T-cell (primary cell): ENCODE data around the gene FOS. TPM values are rescaled to one million over a fixed set of nuclear protein-coding genes. Genes with fewer than 3 reads are reported as not detected.

Experiments
- ATAC-seq, 4 experiments: fragments of 200-7000 bp in 3 of 4; fragments of 150-1000 bp in 1 of 4; cut with Tn5 transposase; replicated peaks in 1 of 4; 1 replicate in 3 of 4; 2 replicates in 1 of 4; pipeline ENCODE4 v1.10.0; 2021; ENCODE audit warnings: moderate library complexity in 3 of 4, mild to moderate bottlenecking in 2 of 4, moderate number of reproducible peaks in 1 of 4
- CTCF ChIA-PET, 2 donors: fragments of 300-600 bp; sonication (Branson Sonifier 250); formaldehyde crosslinking; loops; one replicate each; lab custom pipeline; 2022; ENCODE audit warnings: antibody characterized with exemption in 2 of 2; lab: Charles Lee
- POLR2A ChIA-PET, 2 donors: fragments of 300-600 bp; sonication (Branson Sonifier 250); formaldehyde crosslinking; loops; one replicate each; lab custom pipeline; 2022; ENCODE audit warnings: antibody characterized with exemption in 2 of 2; lab: Charles Lee
- DNase-seq, 35 experiments: peaks; one replicate each; pipeline versions ENCODE4 v3.0.0 to v3.0.0-alpha.2; 2013 to 2023
- H3K27ac ChIP-seq: one replicate; pipeline ENCODE4 v1.5.1; 2013; ENCODE audit warnings: low read length
- H3K27me3 ChIP-seq, 2 experiments: replicated peaks in 1 of 2; 1 replicate in 1 of 2; 2 replicates in 1 of 2; pipeline versions ENCODE4 v1.6.1 to v1.7.0; 2013; ENCODE audit warnings: low read length in 1 of 2, mixed read lengths in 1 of 2; ENCODE audit not compliant: control insufficient read depth in 2 of 2, insufficient read depth in 2 of 2; ENCODE audit errors: extremely low read depth in 1 of 2
- H3K36me3 ChIP-seq, 2 donors: 1 replicate in 1 of 2; 2 replicates in 1 of 2; pipeline versions ENCODE4 v1.6.1 to v1.7.0; 2013; ENCODE audit warnings: low read length in 1 of 2; ENCODE audit not compliant: control insufficient read depth in 2 of 2, insufficient read depth in 1 of 2; ENCODE audit errors: extremely low read depth in 1 of 2
- H3K4me1 ChIP-seq, 2 experiments: 1 replicate in 1 of 2; 2 replicates in 1 of 2; pipeline versions ENCODE4 v1.6.1 to v1.7.0; 2013; ENCODE audit warnings: low read length in 2 of 2, mixed read lengths in 1 of 2; ENCODE audit not compliant: insufficient read depth in 2 of 2, control insufficient read depth in 1 of 2; ENCODE audit errors: extremely low read depth in 1 of 2
- H3K4me3 ChIP-seq, 2 donors: 1 replicate in 1 of 2; 2 replicates in 1 of 2; pipeline versions ENCODE4 v1.5.1 to v1.7.0; 2013; ENCODE audit warnings: mild to moderate bottlenecking in 2 of 2, low read length in 1 of 2, moderate library complexity in 1 of 2; ENCODE audit not compliant: control insufficient read depth in 1 of 2; ENCODE audit errors: extremely low read depth in 1 of 2
- H3K9me3 ChIP-seq: 2 replicates; pipeline ENCODE4 v1.7.0; 2013
- H3K27ac Mint-ChIP-seq, 2 donors: one replicate each; pipeline ENCODE4 v1.8.0; 2020 to 2021; ENCODE audit warnings: mild to moderate bottlenecking in 2 of 2, mixed read lengths in 2 of 2
- H3K27me3 Mint-ChIP-seq, 2 donors: one replicate each; pipeline ENCODE4 v1.8.0; 2021 to 2022; ENCODE audit warnings: mixed read lengths in 2 of 2
- H3K36me3 Mint-ChIP-seq: one replicate; pipeline ENCODE4 v1.8.0; 2021; ENCODE audit warnings: mixed read lengths
- H3K4me1 Mint-ChIP-seq, 3 donors: one replicate each; pipeline ENCODE4 v1.8.0; 2020 to 2022; ENCODE audit warnings: mixed read lengths in 3 of 3, mild to moderate bottlenecking in 1 of 3
- H3K4me3 Mint-ChIP-seq, 3 donors: one replicate each; pipeline ENCODE4 v1.8.0; 2020 to 2022; ENCODE audit warnings: mild to moderate bottlenecking in 3 of 3, mixed read lengths in 3 of 3, moderate library complexity in 3 of 3
- H3K9me3 Mint-ChIP-seq, 3 donors: one replicate each; pipeline ENCODE4 v1.8.0; 2020 to 2022; ENCODE audit warnings: mixed read lengths in 3 of 3
- WGBS: methylation state at CpG from one replicate; pipeline ENCODE4 v1.1.5; 2013; ENCODE audit warnings: missing lambda C conversion rate; ENCODE audit not compliant: insufficient coverage; 5-methylcytosine and 5-hydroxymethylcytosine counted together
- total RNA-seq, 35 experiments: library from RNA in 6 of 35; stranded (reverse) in 6 of 35; fragments of 120-200 nt in 1 of 35; gene quantifications; one replicate each; pipeline versions ENCODE4 v1.2.1 to v1.2.4 and lab custom pipeline; 2013 to 2026

FOS gene
- total RNA-seq, 5 donors from 2014 or later (not counting 1 experiment from before 2014, with no cell fraction given): 20.4 to 2,951 (median 27.1) TPM

GRCh38 chr14:75268633-75269550, 9.7 kb upstream of the FOS start:
- ChIA-PET POLR2A (interaction anchor here (0.6 to 1.7 kb wide), 4 partner anchors 10 to 207 kb away, joined by 3 to 6 read pairs (median 4); no protein-coding TSS in a partner anchor), CTCF (interaction anchor here in 1 of 2 donors (0.5 to 0.7 kb wide), 2 partner anchors 92 to 94 kb away, joined by 3 to 6 read pairs; no protein-coding TSS in a partner anchor)
- WGBS: 89% methylated on average over 1 of the region's 7 CpGs
- no peaks in the 10 kb centered on the region for H3K9me3 Mint-ChIP-seq
- no peak overlapping the region for H3K4me3 ChIP-seq
- peaks cover 6 to 15% (median 6%) of the 10 kb centered on the region in 3 donors for H3K4me1 Mint-ChIP-seq
- H3K9me3 ChIP-seq: no peaks in the 10 kb centered on the region
- ATAC-seq (no peak), DNase-seq (no peak)
- H3K4me3 Mint-ChIP-seq: no peak overlapping the region
- H3K27me3 Mint-ChIP-seq: peaks cover 2 to 10% of the 10 kb centered on the region in 2 donors
- H3K27ac ChIP-seq: no peak overlapping the region
- H3K36me3 Mint-ChIP-seq: no peaks in the 10 kb centered on the region
- H3K36me3 ChIP-seq: no peaks in the 10 kb centered on the region
- H3K27ac Mint-ChIP-seq: no peak overlapping the region
- H3K27me3 ChIP-seq: no peaks in the 10 kb centered on the region
- H3K4me1 ChIP-seq: no peaks in the 10 kb centered on the region

- peaks cover 5 to 10% of the 10 kb centered on the region in 2 donors for H3K27me3 Mint-ChIP-seq
- peaks cover 0 to 8% of the 10 kb centered on the region in 2 experiments for H3K27me3 ChIP-seq
- peaks cover 23 to 42% (median 28%) of the 10 kb centered on the region in 3 donors for H3K4me1 Mint-ChIP-seq
- DNase-seq (no peak), ATAC-seq (no peak)
- no peak overlapping the region for H3K4me3 Mint-ChIP-seq
- no peak overlapping the region for H3K27ac Mint-ChIP-seq
- H3K27ac ChIP-seq: no peak overlapping the region
- POLR2A ChIA-PET: interaction anchor here (0.6 to 0.8 kb wide), 5 partner anchors 11 to 1412 kb away, joined by 3 to 5 read pairs (median 5); no protein-coding TSS in a partner anchor
- CTCF ChIA-PET: interaction anchor here in 1 of 2 donors (0.7 kb wide), 1 partner anchor 58 kb away, joined by 7 read pairs; no protein-coding TSS in a partner anchor
- H3K4me1 ChIP-seq: peaks cover 12 to 21% of the 10 kb centered on the region in 2 experiments
- no peak overlapping the region for H3K4me3 ChIP-seq
- no peaks in the 10 kb centered on the region for H3K36me3 Mint-ChIP-seq
- H3K9me3 ChIP-seq: no peaks in the 10 kb centered on the region
- WGBS: 100% methylated on average over 2 of the region's 9 CpGs
- no peaks in the 10 kb centered on the region for H3K9me3 Mint-ChIP-seq
- H3K36me3 ChIP-seq: no peaks in the 10 kb centered on the region
Observed at GRCh38 chr14:75271514-75271913, 7.1 kb upstream of the FOS start.

- Histone ChIP-seq H3K4me1 (peaks cover 21 to 38% of the 10 kb centered on the region in 2 experiments), H3K4me3 (no peak overlapping the region), H3K27ac (no peak overlapping the region), H3K9me3 (no peaks in the 10 kb centered on the region), H3K36me3 (no peaks in the 10 kb centered on the region), H3K27me3 (peaks cover 0 to 23% of the 10 kb centered on the region in 2 experiments)
- H3K4me1 Mint-ChIP-seq: peaks cover 32 to 52% (median 36%) of the 10 kb centered on the region in 3 donors
- no peak for ATAC-seq
- H3K9me3 Mint-ChIP-seq: no peaks in the 10 kb centered on the region
- no peak for DNase-seq
- no peaks in the 10 kb centered on the region for H3K36me3 Mint-ChIP-seq
- ChIA-PET POLR2A (interaction anchor here (0.6 to 3.4 kb wide), 2 partner anchors 14 to 15 kb away, joined by 3 to 22 read pairs; no protein-coding TSS in a partner anchor), CTCF (interaction anchor here (0.7 to 4.3 kb wide), 2 partner anchors 14 to 24 kb away, joined by 3 to 15 read pairs; no protein-coding TSS in a partner anchor)
- H3K4me3 Mint-ChIP-seq: no peak overlapping the region
- WGBS: 90% methylated on average over 10 of the region's 13 CpGs
- no peak overlapping the region for H3K27ac Mint-ChIP-seq
- peaks cover 9 to 10% of the 10 kb centered on the region in 2 donors for H3K27me3 Mint-ChIP-seq
Observed at GRCh38 chr14:75273272-75274049, 5.2 kb upstream of the FOS start.

- peak overlapping the region; percentile 51 to 78 for H3K27ac Mint-ChIP-seq
- Histone ChIP-seq H3K27ac (peak overlapping the region; percentile 51), H3K27me3 (peaks cover 0 to 29% of the 10 kb centered on the region in 2 experiments), H3K4me1 (peaks cover 23 to 45% of the 10 kb centered on the region in 2 experiments), H3K4me3 (no peak overlapping the region), H3K36me3 (no peaks in the 10 kb centered on the region), H3K9me3 (no peaks in the 10 kb centered on the region)
- peaks cover 2% of the 10 kb centered on the region for H3K36me3 Mint-ChIP-seq
- H3K4me3 Mint-ChIP-seq: peak overlapping the region in 2 of 3 donors; percentile 21
- no peak for DNase-seq
- peaks cover 35 to 57% (median 41%) of the 10 kb centered on the region in 3 donors for H3K4me1 Mint-ChIP-seq
- no peak for ATAC-seq
- POLR2A ChIA-PET: interaction anchor here (0.6 to 3.4 kb wide), 3 partner anchors 15 to 143 kb away, joined by 3 to 22 read pairs (median 3); no protein-coding TSS in a partner anchor
- 65% methylated on average over 2 of the region's 6 CpGs for WGBS
- CTCF ChIA-PET: interaction anchor here in 1 of 2 donors (0.7 to 4.3 kb wide), 3 partner anchors 15 to 42 kb away, joined by 3 to 15 read pairs (median 4); no protein-coding TSS in a partner anchor
- no peaks in the 10 kb centered on the region for H3K9me3 Mint-ChIP-seq
- H3K27me3 Mint-ChIP-seq: peaks cover 10 to 11% of the 10 kb centered on the region in 2 donors
Observed at GRCh38 chr14:75274050-75274898, 4.4 kb upstream of the FOS start.

GRCh38 chr14:75274899-75275569, 3.6 kb upstream of the FOS start:
- CTCF ChIA-PET: interaction anchor here in 1 of 2 donors (1.5 to 4.3 kb wide), 2 partner anchors 16 to 43 kb away, joined by 4 to 15 read pairs; no protein-coding TSS in a partner anchor
- Mint-ChIP-seq H3K4me3 (peak overlapping the region; percentile 18 to 21 (median 21)), H3K36me3 (peaks cover 8% of the 10 kb centered on the region), H3K4me1 (peaks cover 43 to 64% (median 46%) of the 10 kb centered on the region in 3 donors), H3K27ac (peak overlapping the region; percentile 51 to 78), H3K9me3 (no peaks in the 10 kb centered on the region), H3K27me3 (peaks cover 13 to 14% of the 10 kb centered on the region in 2 donors)
- DNase-seq (peak in 34 of 35 experiments; percentile 35 to 90 (median 71)), ATAC-seq (peak in 2 of 4 experiments; percentile 18 to 42)
- POLR2A ChIA-PET: interaction anchor here (1.0 to 3.4 kb wide), 3 partner anchors 8 to 27 kb away, joined by 3 to 22 read pairs (median 6); no protein-coding TSS in a partner anchor
- Histone ChIP-seq H3K36me3 (no peaks in the 10 kb centered on the region), H3K27ac (peak overlapping the region; percentile 51), H3K27me3 (peaks cover 0 to 36% of the 10 kb centered on the region in 2 experiments), H3K9me3 (no peaks in the 10 kb centered on the region), H3K4me3 (no peak overlapping the region), H3K4me1 (peaks cover 24 to 52% of the 10 kb centered on the region in 2 experiments)
- WGBS: 100% methylated on average over 1 of the region's 9 CpGs
